H9 (cell line): Measurements from ENCODE around the gene WIPF1. TPM values are rescaled to one million over a fixed set of nuclear protein-coding genes. Genes with fewer than 3 reads are reported as not detected.

ENCODE experiments used
- DNase-seq: peaks from one replicate; pipeline ENCODE4 v3.0.0-alpha.2; 2017
- H2AFZ ChIP-seq: one replicate; pipeline ENCODE4 v1.6.1; 2013; ENCODE audit warnings: mild to moderate bottlenecking, low read length, control low read depth, moderate library complexity
- H2AK5ac ChIP-seq: 2 replicates; pipeline ENCODE4 v1.6.1; 2013; ENCODE audit warnings: low read length, control low read depth, mixed read lengths; ENCODE audit not compliant: insufficient read length
- H2BK120ac ChIP-seq: one replicate; pipeline ENCODE4 v1.6.1; 2013; ENCODE audit warnings: low read depth, mild to moderate bottlenecking, low read length, control low read depth, inconsistent platforms; ENCODE audit not compliant: poor library complexity, severe bottlenecking
- H2BK12ac ChIP-seq: 2 replicates; pipeline ENCODE4 v1.6.1; 2013; ENCODE audit warnings: low read length, control low read depth, mixed read lengths, low read depth; ENCODE audit not compliant: insufficient read length
- H2BK15ac ChIP-seq: 2 replicates; pipeline ENCODE4 v1.6.1; 2013; ENCODE audit warnings: low read depth, low read length, control low read depth
- H2BK20ac ChIP-seq: one replicate; pipeline ENCODE4 v1.6.1; 2013; ENCODE audit warnings: low read depth, mild to moderate bottlenecking, low read length, control low read depth, inconsistent platforms; ENCODE audit not compliant: poor library complexity, severe bottlenecking
- H2BK5ac ChIP-seq: 2 replicates; pipeline ENCODE4 v1.6.1; 2013; ENCODE audit warnings: low read length, control low read depth, mixed read lengths; ENCODE audit not compliant: insufficient read length
- H3K14ac ChIP-seq: 2 replicates; pipeline ENCODE4 v1.6.1; 2013; ENCODE audit warnings: low read length, control low read depth; ENCODE audit not compliant: insufficient read depth
- H3K18ac ChIP-seq: 2 replicates; pipeline ENCODE4 v1.6.1; 2013; ENCODE audit warnings: low read depth, mild to moderate bottlenecking, mixed read lengths, low read length, control low read depth; ENCODE audit not compliant: insufficient read length
- H3K23ac ChIP-seq: 2 replicates; pipeline ENCODE4 v1.6.1; 2013; ENCODE audit warnings: low read length, control low read depth, mixed read lengths, low read depth; ENCODE audit not compliant: insufficient read length
- H3K23me2 ChIP-seq: 2 replicates; pipeline ENCODE4 v1.6.1; 2013; ENCODE audit warnings: low read depth, mild to moderate bottlenecking, mixed read lengths, low read length, control low read depth; ENCODE audit not compliant: insufficient read length, poor library complexity, severe bottlenecking
- H3K27ac ChIP-seq: 2 replicates; pipeline ENCODE4 v1.5.1; 2013; ENCODE audit warnings: low read length, control low read depth, mixed read lengths, low read depth; ENCODE audit not compliant: insufficient read length
- H3K27me3 ChIP-seq: 2 replicates; pipeline ENCODE4 v1.6.1; 2013; ENCODE audit warnings: low read length, control low read depth, inconsistent platforms; ENCODE audit not compliant: insufficient read depth
- H3K4ac ChIP-seq: 2 replicates; pipeline ENCODE4 v1.6.1; 2013; ENCODE audit warnings: low read depth, mild to moderate bottlenecking, control low read depth, inconsistent platforms, low read length, moderate library complexity
- H3K4me1 ChIP-seq: 2 replicates; pipeline ENCODE4 v1.6.1; 2013; ENCODE audit warnings: low read length, control low read depth, inconsistent platforms; ENCODE audit not compliant: insufficient read depth
- H3K4me2 ChIP-seq: 2 replicates; pipeline ENCODE4 v1.6.1; 2013; ENCODE audit warnings: low read length, control low read depth, mixed read lengths; ENCODE audit not compliant: insufficient read length, insufficient read depth
- H3K56ac ChIP-seq: 2 replicates; pipeline ENCODE4 v1.6.1; 2013; ENCODE audit warnings: low read depth, mild to moderate bottlenecking, mixed read lengths, low read length, control low read depth; ENCODE audit not compliant: insufficient read length
- H3K79me1 ChIP-seq: 2 replicates; pipeline ENCODE4 v1.6.1; 2013; ENCODE audit warnings: low read depth, mild to moderate bottlenecking, moderate library complexity, low read length, control low read depth, inconsistent platforms; ENCODE audit not compliant: insufficient read depth, poor library complexity, severe bottlenecking
- H3K79me2 ChIP-seq: 2 replicates; pipeline ENCODE4 v1.6.1; 2013; ENCODE audit warnings: low read length, control low read depth, inconsistent platforms; ENCODE audit not compliant: insufficient read depth
- H3K9ac ChIP-seq: 2 replicates; pipeline ENCODE4 v1.6.1; 2013; ENCODE audit warnings: low read length, control low read depth, mixed read lengths; ENCODE audit not compliant: insufficient read length; ENCODE audit errors: extremely low read depth
- H3K9me3 ChIP-seq: one replicate; pipeline ENCODE4 v1.6.1; 2013; ENCODE audit warnings: low read depth, low read length, inconsistent platforms; ENCODE audit not compliant: control insufficient read depth
- H3T11ph ChIP-seq: one replicate; pipeline ENCODE4 v1.6.1; 2013; ENCODE audit warnings: mild to moderate bottlenecking, low read length, control low read depth, inconsistent platforms
- H4K20me1 ChIP-seq: one replicate; pipeline ENCODE4 v1.6.1; 2013; ENCODE audit not compliant: control insufficient read depth, insufficient read length, insufficient read depth
- H4K5ac ChIP-seq: 2 replicates; pipeline ENCODE4 v1.6.1; 2013; ENCODE audit warnings: low read depth, mild to moderate bottlenecking, mixed read lengths, low read length, control low read depth; ENCODE audit not compliant: insufficient read length
- H4K8ac ChIP-seq: replicated peaks from 2 replicates; pipeline ENCODE4 v1.6.1; 2013; ENCODE audit warnings: low read length, control low read depth, mixed read lengths, low read depth; ENCODE audit not compliant: insufficient read length
- H4K91ac ChIP-seq: 2 replicates; pipeline ENCODE4 v1.6.1; 2013; ENCODE audit warnings: low read depth, mild to moderate bottlenecking, moderate library complexity, mixed read lengths, low read length, control low read depth; ENCODE audit not compliant: insufficient read length
- H3K27ac Mint-ChIP-seq, 3 experiments: 2 replicates in 2 of 3; 3 replicates in 1 of 3; pipeline ENCODE4 v1.8.0; 2020 to 2021; ENCODE audit warnings: mixed read lengths in 3 of 3, mild to moderate bottlenecking in 1 of 3, moderate library complexity in 1 of 3
- H3K27me3 Mint-ChIP-seq: 2 replicates; pipeline ENCODE4 v1.8.0; 2021; ENCODE audit warnings: low read depth, mild to moderate bottlenecking, moderate library complexity, mixed read lengths
- H3K36me3 Mint-ChIP-seq, 3 experiments: 2 replicates in 2 of 3; 3 replicates in 1 of 3; pipeline ENCODE4 v1.8.0; 2020 to 2021; ENCODE audit warnings: low read depth in 3 of 3, mixed read lengths in 3 of 3; ENCODE audit not compliant: insufficient read depth in 1 of 3
- H3K4me1 Mint-ChIP-seq, 2 experiments: 2 replicates each; pipeline ENCODE4 v1.8.0; 2020; ENCODE audit warnings: mixed read lengths in 2 of 2
- H3K4me3 Mint-ChIP-seq, 2 experiments: 2 replicates in 1 of 2; 3 replicates in 1 of 2; pipeline ENCODE4 v1.8.0; 2020 to 2021; ENCODE audit warnings: mild to moderate bottlenecking in 2 of 2, mixed read lengths in 2 of 2, moderate library complexity in 1 of 2
- H3K9me3 Mint-ChIP-seq, 2 experiments: 2 replicates in 1 of 2; 3 replicates in 1 of 2; pipeline ENCODE4 v1.8.0; 2020; ENCODE audit warnings: mild to moderate bottlenecking in 2 of 2, mixed read lengths in 2 of 2, moderate library complexity in 1 of 2
- WGBS: extraction: QIAGEN DNeasy Blood & Tissue Kit; methylation state at CpG from one replicate; pipeline ENCODE4 v1.1.7; 2013; ENCODE audit warnings: missing lambda C conversion rate, low lambda C conversion rate, mixed read lengths; ENCODE audit not compliant: insufficient read length; ENCODE audit errors: extremely low coverage; 5-methylcytosine and 5-hydroxymethylcytosine counted together
- total RNA-seq: library from RNA; stranded (reverse); gene quantifications from 2 replicates; pipeline ENCODE4 v1.2.1, GENCODE V29; 2021
- TF ChIP-seq, protein P1 (sequence below): fragments of 200-600 bp; sonication (generic); conservative IDR thresholded peaks from 3 replicates; pipeline ENCODE4 v1.8.0; 2021; ENCODE audit warnings: antibody characterized with exemption, mild to moderate bottlenecking

Gene WIPF1
- total RNA-seq, 1 experiment from 2014 or later = 5.1 TPM

DNA sequence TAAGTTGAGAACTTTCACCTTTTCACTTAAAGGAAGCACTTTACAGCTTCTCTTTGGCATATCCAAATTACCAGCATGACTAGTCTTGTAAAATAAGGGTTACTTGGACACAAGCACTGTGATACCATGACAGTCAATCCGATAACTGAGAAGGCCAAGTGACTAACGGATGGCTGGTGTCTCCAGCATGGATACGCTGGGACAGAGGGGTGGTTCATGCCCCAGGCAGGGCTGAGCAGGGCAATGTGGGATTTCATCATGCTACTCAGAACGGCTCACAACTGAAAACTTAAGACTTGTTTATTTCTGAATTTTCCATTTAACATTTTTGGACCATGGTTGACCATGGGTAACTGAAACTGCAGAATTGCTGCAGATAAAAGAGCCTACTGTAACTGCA is 67.7 kb downstream of the WIPF1 start:
- no peak overlapping the region for H3T11ph ChIP-seq
- peaks cover 4% of the 10 kb centered on the region for H3K27me3 Mint-ChIP-seq
- no peaks in the 10 kb centered on the region for H3K23me2 ChIP-seq
- no peak overlapping the region for H4K91ac ChIP-seq
- no peak overlapping the region for H4K5ac ChIP-seq
- no peak overlapping the region for H3K18ac ChIP-seq
- H3K4me1 ChIP-seq = no peaks in the 10 kb centered on the region
- no peak overlapping the region for H2BK120ac ChIP-seq
- TF ChIP-seq, protein P1, sequence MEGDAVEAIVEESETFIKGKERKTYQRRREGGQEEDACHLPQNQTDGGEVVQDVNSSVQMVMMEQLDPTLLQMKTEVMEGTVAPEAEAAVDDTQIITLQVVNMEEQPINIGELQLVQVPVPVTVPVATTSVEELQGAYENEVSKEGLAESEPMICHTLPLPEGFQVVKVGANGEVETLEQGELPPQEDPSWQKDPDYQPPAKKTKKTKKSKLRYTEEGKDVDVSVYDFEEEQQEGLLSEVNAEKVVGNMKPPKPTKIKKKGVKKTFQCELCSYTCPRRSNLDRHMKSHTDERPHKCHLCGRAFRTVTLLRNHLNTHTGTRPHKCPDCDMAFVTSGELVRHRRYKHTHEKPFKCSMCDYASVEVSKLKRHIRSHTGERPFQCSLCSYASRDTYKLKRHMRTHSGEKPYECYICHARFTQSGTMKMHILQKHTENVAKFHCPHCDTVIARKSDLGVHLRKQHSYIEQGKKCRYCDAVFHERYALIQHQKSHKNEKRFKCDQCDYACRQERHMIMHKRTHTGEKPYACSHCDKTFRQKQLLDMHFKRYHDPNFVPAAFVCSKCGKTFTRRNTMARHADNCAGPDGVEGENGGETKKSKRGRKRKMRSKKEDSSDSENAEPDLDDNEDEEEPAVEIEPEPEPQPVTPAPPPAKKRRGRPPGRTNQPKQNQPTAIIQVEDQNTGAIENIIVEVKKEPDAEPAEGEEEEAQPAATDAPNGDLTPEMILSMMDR = no peak
- no peak overlapping the region for H4K8ac ChIP-seq
- no CpG with 5 or more reads among the region's 4 CpGs for WGBS
- no peaks in the 10 kb centered on the region for H3K79me1 ChIP-seq
- no peak overlapping the region for H2AK5ac ChIP-seq
- H2BK12ac ChIP-seq = no peak overlapping the region
- H3K4me3 Mint-ChIP-seq = no peak overlapping the region
- H3K79me2 ChIP-seq = no peaks in the 10 kb centered on the region
- H3K27ac Mint-ChIP-seq = no peak overlapping the region
- no peaks in the 10 kb centered on the region for H3K27me3 ChIP-seq
- no peak for DNase-seq
- H3K4me1 Mint-ChIP-seq = no peaks in the 10 kb centered on the region
- H3K36me3 Mint-ChIP-seq = peaks cover 1 to 10% (median 6%) of the 10 kb centered on the region in 3 experiments; a peak in 4 of 7 replicates
- no peak overlapping the region for H3K23ac ChIP-seq
- no peaks in the 10 kb centered on the region for H4K20me1 ChIP-seq
- H2BK20ac ChIP-seq = no peak overlapping the region
- H3K56ac ChIP-seq = no peak overlapping the region
- no peaks in the 10 kb centered on the region for H3K9me3 ChIP-seq
- no peak overlapping the region for H2BK15ac ChIP-seq
- no peak overlapping the region for H3K14ac ChIP-seq
- H2BK5ac ChIP-seq = no peak overlapping the region
- H3K9me3 Mint-ChIP-seq = peaks cover 15 to 18% of the 10 kb centered on the region in 2 experiments
- H3K9ac ChIP-seq = no peak overlapping the region
- H3K4ac ChIP-seq = no peak overlapping the region
- H2AFZ ChIP-seq = no peak overlapping the region
- H3K27ac ChIP-seq = no peak overlapping the region
- no peak overlapping the region for H3K4me2 ChIP-seq
